HG02884 (cell line): ENCODE data around the gene FZR1.

Experiments used
- ATAC-seq: cut with Tn5 transposase; IDR thresholded peaks from one replicate; pipeline ENCODE4 v1.9.1; 2021; ENCODE audit warnings: mild to moderate bottlenecking, moderate library complexity; ENCODE audit not compliant: unreplicated experiment

The FZR1 gene

GRCh38 chr19:3586707-3587346 lies 80.7 kb downstream of the FZR1 start:
- no peak for ATAC-seq
